K562 treated with DMSO at 1 percent for 12 hours (cell line): ENCODE measurements around the gene ZFAND5. TPM values are rescaled to one million over a fixed set of nuclear protein-coding genes. Genes with fewer than 3 reads are reported as not detected.

Experiments
- total RNA-seq: library from RNA; unstranded; fragments of 300-600 nt; gene quantifications from 2 replicates; pipeline ENCODE4 v1.2.3, GENCODE V29; 2022; ENCODE audit not compliant: insufficient read depth

Gene ZFAND5, protein sequence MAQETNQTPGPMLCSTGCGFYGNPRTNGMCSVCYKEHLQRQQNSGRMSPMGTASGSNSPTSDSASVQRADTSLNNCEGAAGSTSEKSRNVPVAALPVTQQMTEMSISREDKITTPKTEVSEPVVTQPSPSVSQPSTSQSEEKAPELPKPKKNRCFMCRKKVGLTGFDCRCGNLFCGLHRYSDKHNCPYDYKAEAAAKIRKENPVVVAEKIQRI
- 19.8 and 45.2 TPM in 2 replicates for total RNA-seq

GRCh38 chr9:72364679-72365524 is at the start of gene ZFAND5:
TSS of gene ZFAND5 (minus strand) at chr9:72365208. CDS start at chr9:72360778, 4,430 bp downstream.

Other genes with a start within 250 kb of the ZFAND5 start
- gene GDA, start 215.8 kb downstream of the ZFAND5 start, total RNA-seq: 4.4 and 7.7 TPM in 2 replicates
- not detected in 2 replicates for gene TMC1, start 156.4 kb upstream of the ZFAND5 start, total RNA-seq